GM12801 (cell line): ENCODE data around the gene LARP6.

Source experiments
- TF ChIP-seq, protein P1 (sequence below): IDR thresholded peaks from one replicate; pipeline ENCODE4 v1.5.1; 2011; ENCODE audit warnings: control low read depth; ENCODE audit not compliant: insufficient read length; ENCODE audit errors: extremely low read depth

Gene LARP6

DNA sequence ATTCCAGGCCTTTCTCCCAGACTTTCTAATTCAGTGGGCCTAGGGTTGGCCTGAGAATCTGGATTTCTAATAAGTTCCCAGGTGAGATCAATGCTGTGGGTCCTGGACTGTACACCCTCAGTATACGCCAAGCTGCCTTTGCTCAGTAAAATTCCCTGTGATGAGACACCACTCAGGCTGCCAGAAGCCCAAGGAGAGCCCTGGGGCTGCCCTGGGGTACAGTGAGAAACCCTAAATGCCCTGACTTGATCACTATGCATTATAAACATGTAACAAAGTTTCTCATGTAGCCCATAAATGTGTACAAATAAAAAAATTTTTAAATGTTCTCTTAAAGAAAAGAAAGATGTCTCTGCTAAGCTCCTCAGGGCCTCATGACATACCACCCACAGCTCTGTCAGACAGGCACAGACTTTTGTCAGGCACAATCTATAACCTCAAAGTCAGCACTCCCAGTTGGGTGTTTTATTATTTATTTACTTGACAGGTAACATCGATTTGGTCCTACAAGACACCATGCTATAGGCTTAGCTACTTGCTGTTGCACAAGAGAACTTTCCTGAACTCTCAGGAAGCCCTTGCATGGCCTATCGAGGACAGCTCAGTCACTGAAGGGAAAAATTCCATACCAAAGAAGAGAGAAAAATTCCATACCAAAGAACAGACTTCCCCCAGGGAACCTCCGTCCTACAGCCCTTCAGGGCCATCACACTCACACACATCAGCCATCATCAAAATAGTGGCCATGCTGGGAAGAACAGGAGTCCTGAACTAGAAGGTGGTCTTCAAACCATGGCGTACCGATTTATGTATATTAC lies 22.7 kb downstream of the LARP6 start:
- TF ChIP-seq, protein P1, sequence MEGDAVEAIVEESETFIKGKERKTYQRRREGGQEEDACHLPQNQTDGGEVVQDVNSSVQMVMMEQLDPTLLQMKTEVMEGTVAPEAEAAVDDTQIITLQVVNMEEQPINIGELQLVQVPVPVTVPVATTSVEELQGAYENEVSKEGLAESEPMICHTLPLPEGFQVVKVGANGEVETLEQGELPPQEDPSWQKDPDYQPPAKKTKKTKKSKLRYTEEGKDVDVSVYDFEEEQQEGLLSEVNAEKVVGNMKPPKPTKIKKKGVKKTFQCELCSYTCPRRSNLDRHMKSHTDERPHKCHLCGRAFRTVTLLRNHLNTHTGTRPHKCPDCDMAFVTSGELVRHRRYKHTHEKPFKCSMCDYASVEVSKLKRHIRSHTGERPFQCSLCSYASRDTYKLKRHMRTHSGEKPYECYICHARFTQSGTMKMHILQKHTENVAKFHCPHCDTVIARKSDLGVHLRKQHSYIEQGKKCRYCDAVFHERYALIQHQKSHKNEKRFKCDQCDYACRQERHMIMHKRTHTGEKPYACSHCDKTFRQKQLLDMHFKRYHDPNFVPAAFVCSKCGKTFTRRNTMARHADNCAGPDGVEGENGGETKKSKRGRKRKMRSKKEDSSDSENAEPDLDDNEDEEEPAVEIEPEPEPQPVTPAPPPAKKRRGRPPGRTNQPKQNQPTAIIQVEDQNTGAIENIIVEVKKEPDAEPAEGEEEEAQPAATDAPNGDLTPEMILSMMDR = no peak

DNA sequence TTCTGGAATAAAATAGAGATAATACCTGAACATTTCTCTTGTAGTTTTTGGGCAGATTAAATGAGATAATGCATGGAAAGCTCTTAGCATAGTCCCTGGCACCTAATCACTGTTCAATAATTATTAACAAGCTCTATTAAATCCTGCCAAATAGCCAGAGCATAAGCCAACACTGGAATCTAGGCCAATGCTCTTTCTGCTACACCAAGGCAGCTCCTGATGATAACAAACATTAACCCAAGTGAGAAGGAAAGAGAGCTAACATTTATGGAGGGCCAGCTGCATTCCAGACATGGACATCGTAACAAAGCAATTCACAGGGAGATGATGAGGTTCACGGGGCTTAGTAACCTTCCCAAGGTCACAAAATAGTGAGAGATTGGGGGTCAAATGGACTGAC lies 23.3 kb downstream of the LARP6 start:
- TF ChIP-seq, protein P1 = no peak

DNA sequence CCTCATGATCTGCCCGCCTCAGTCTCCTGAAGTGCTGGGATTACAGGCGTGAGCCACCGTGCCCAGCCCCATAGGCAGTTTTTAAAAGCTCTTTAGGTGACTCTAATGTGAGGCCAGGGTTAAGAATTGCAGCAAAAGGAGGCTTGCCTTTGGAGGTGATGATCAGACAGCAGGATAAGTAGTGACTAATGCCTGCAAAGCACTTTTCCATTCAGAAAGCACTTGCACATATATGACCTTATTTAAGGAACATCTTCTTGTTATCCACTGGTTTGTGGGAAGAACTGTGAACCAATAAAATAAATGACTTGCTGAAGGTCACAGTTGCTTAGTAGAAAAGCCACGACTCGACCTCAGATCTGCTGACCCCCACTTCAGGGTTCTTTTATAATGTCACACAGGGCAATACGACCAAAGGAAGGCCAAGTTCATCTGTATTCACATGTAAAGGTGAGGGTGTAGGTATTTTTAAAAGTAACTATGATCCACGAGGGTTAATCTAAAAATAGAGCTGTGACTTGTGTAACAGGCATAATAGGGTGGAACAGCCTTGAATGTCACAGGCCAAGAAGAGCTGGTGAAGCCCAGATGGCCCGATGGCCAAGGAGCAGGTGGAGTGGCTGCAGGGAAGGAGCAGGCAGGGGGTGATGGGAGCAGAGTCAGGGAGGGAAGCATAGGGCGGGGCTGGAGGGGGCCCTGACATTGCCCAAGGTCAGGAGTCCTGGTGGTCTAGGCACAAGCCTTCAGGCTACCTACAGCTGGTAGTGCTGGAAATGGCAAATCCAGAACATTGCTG lies 24.4 kb downstream of the LARP6 start:
- TF ChIP-seq, protein P1 = no peak

DNA sequence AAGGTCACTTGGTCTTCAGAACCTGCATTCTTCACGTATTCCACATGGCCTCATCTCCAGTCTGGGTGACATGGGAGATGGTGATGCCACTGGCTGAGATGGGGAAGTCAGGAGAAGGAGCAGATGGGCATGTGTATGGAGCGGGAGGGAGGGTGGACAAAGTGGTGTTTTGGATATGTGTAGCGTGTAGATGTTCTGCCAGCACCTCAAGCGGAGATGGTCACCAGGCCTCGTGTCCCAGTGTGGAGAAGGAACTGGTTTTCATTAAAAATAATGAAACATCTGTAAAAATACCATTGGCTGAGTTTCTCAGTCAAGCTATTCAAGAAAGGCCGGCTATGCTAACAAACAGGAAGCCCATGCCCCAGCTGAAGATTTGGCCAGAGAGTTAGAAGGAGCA lies 26.2 kb downstream of the LARP6 start:
- TF ChIP-seq, protein P1 = no peak

DNA sequence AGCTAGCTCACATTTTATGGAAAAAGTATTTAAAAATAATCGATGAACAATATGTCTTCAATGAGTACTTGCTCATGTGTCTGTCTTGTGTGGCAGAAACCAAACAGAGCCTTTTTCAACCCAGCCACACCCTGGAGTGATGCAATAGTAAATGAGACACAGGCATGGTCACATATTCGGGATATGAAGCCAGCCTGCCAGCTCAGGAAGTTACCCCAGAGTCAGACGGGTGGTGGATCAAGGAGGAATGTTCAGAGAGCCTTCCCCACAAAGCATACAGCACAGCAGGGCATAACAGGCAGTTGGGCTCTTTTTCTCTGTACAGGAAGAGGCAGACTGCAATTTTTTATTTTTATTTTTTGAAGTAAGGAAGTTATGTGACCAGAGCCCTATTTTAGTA lies 27.3 kb downstream of the LARP6 start:
- TF ChIP-seq, protein P1 = no peak

DNA sequence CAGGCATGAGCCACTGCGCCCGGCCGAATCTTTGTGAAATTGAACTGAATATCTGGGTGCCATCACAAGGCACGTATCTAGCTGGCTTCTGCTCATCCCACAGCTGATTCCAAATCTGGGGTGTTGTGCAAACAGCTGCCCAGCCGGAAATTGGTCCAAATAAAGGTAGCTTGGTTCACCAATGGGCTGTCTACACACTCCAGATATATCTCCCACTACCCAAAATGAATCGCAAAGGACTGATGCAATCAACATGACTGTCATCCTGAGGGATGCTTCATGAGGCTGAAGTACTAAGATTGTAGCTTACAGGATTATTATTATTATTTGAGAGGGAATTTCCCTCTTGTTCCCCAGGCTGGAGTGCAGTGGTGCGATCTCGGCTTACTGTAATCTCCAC lies 28.1 kb downstream of the LARP6 start:
- TF ChIP-seq, protein P1 = no peak

DNA sequence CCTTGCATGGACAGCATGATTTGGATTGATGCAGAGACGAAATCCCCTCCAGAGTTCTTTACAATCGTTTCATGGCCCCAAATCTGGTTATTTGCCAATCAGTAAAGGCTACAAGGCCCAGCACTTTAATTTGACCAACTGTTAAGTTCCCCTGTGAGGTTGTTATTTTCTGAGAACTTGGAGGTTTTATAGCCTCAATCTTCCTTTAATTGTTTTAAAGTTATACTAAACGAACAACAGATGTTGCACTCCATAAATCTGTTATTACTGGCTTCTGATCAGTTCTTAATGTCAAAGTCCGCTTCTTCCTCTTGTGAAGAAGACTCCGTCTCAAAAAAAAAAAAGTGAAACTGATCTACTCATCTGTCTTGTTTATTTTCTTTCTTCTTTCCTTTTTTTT lies 30.8 kb downstream of the LARP6 start:
- TF ChIP-seq, protein P1 = no peak
